GM18870 (cell line): ENCODE data around the gene EDARADD.
"Not testable (repeated sequence)": the region's sequence is repeated elsewhere in the genome, so short reads cannot be mapped to it uniquely, and the experiment has no call there.

Experiments used
- ATAC-seq: cut with Tn5 transposase; IDR thresholded peaks from one replicate; pipeline ENCODE4 v1.9.1; 2021; ENCODE audit warnings: moderate library complexity; ENCODE audit not compliant: unreplicated experiment

The EDARADD gene

GRCh38 chr1:236484310-236484971, 90.4 kb downstream of the EDARADD start:
- ATAC-seq: no peak

- ATAC-seq: no peak
Observed at GRCh38 chr1:236486356-236487002, 92.4 kb downstream of the EDARADD start.

GRCh38 chr1:236489161-236489560, 95.1 kb downstream of the EDARADD start:
- not testable (repeated sequence) for ATAC-seq

- no peak for ATAC-seq
Observed at GRCh38 chr1:236489710-236490377, 95.8 kb downstream of the EDARADD start.

GRCh38 chr1:236491469-236492136, 97.5 kb downstream of the EDARADD start:
- no peak for ATAC-seq

GRCh38 chr1:236492378-236492777, 98.3 kb downstream of the EDARADD start:
- no peak for ATAC-seq

DNA sequence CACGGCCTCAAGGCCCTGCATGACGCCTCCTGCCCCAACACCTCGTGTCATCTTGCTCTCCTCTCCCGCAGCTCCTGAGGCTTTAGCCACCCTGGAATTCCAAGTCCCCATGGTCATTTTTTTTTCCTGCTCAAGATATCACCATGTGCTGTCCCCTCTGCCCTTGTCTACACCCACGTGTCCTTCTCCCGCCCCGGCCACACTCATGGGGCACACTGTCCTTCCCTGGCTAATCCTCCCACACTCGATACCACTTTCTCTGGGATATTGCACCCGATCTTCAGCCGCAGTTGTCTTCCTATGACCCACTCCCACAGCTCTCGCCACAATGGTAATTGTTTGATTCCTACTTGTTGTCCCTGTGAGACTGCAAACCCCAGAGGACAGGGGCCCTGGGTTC, 100.0 kb downstream of the EDARADD start:
- ATAC-seq: no peak

DNA sequence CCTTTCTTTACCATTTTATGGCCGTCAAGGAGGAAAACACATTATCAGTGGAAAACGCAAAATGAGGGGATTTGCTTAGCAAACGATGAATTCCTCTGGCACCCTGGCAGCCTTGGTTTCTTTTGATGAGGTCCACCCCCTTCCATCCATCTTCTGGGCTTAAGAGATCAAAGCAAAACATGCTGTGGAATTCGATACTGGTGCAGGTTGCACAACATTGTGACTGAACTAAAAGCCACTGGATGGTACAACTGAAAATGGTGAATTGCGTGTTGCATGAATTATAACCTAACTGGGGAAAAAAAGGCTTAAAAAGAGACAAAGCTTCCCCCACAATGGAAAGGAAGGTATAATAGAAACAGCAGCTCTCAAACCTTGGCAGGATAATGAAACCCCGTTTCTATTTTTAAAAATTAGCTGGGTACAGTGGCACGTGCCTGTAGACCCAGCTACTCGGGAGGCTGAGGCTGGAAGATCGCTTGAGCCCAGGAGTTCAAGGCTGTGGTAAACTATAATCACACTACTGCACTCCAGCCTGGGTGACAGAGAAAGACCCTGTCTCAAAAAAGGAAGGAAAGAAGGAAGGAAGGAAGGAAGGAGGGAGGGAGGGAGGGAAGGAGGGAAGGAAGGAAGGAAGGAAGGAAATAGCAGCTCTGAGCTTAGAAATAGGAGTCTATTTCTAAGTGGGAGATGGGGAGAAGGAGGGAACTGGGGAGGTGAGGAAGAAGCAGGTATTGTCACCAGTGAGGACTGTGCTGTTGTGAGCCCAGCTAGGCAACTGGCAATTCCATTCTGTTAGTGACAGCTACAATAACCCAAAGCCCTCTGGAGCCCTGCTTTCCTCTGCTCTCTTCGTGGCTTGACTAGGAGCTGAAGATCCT, 100.7 kb downstream of the EDARADD start:
- ATAC-seq: no peak

GRCh38 chr1:236495467-236496112, 101.5 kb downstream of the EDARADD start:
- no peak for ATAC-seq

DNA sequence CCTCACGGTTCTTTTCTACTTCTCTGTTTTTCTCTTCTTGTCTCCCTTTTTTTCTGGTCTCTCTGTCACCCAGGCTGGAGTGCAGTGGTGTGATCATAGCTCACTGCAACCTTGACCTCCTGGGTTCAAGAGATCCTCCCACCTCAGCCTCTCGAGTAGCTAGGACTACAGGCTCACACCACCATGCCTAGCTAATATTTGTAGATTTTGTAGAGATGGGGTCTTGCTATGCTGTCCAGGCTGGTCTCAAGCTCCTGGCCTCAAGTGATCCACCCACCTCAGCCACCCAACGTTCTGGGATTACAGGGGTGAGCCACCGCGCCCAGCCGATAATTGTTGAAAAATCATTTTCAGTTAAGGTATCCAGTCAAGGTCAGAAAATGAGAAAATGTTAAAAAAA, 103.8 kb downstream of the EDARADD start:
- no peak for ATAC-seq

DNA sequence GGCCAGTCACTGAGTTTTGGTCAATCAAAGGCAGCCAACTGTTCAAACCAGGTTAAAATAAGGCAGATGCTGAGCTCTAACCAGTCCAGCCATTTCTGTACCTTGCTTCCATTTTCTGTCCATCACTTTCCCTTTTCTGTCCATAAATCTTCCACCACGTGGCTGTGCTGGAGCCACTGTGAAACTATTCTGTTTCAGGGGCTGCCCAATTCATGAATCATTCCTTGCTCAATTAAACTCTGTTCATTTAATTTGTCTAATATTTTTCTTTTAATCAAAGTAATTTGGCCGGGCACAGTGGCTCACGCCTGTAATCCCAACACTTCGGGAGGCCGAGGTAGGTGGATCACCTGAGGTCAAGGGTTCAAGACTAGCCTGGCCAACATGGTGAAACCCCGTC, 107.0 kb downstream of the EDARADD start:
- no peak for ATAC-seq

DNA sequence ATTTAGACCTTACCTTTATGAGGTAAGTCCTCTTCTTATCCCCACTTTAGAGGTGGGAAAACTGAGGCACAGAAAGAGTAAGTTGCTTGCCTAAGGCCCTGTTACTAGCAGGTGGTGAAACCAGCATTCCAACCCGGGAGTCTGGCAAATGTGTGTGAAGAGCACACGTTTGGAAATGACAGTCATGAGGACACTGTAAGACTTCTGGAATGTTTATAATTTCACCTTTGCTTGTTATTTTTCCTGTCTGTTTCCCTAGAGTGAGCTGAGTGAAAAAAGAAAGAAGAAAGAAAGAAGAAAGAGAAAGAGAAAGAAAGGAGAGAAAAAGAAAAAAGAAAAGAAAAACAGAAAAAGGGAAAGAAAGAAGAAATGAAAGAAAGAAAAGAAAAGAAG, 108.5 kb downstream of the EDARADD start:
- ATAC-seq: no peak

DNA sequence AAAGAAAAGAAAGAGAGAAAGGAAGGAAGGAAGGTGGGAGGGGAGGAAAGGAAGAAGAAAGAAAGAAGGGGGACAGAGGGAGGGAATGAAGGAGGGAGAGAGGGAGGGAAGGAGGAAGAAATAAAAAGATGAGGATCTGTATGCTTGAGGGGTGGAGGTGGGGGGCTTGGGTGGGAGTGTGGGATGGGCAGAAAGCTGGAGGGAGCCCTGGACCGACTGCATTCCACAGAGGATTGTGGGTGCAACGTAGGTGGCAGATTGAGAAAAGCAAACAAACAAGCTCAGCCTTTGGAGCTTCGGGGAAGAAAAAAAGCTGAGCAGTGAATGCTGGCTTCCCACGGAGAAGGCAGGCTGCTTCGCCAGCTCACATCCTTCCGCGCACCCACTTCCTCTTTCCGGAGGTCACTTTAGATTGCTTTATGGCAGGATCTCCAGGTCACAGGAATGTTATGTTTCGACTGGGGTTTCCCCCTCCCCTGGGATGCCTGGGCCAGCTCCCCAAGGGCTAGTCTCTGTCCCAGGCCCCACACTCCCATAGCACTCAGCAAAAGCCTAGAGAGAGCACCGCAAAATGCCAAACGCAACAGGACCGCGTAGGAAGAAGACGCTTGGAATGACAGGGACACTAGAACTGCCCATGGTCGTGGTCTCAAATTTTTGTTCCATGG, 109.0 kb downstream of the EDARADD start:
- no peak for ATAC-seq

DNA sequence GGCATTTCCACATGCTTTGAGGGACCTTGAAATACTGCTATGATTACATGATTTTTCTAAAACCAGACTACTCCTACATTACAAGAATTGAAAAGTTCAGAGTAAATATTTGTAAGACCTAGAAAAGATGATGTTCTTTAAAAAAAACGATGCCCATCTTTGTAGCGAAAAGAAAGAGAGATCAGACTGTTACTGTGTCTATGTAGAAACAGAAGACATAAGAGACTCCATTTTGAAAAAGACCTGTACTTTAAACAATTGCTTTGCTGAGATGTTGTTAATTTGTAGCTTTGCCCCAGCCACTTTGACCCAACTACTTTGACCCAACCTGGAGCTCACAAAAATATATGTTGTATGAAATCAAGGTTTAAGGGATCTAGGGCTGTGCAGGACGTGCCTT, 110.3 kb downstream of the EDARADD start:
- ATAC-seq: not testable (repeated sequence)

GRCh38 chr1:236507022-236507700, 113.1 kb downstream of the EDARADD start:
- no peak for ATAC-seq

DNA sequence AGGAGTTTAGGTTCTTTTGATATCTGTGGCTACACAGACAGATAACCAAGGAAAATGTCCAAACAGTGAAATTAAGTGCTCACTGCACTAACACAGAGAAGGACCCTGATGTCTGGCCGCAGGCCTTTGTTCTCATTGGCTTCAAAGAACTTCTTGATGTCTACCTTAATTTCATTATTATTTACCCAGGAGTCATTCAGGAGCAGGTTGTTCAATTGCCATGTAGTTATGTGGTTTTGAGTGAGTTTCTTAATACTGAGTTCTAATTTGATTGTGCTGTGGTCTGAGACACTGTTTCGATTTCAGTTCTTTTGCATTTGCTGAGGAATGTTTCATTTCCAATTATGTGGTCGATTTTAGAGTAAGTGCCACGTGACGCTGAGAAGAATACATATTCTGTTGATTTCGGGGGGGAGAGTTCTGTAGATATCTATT, 114.5 kb downstream of the EDARADD start:
- peak; percentile 47 for ATAC-seq

DNA sequence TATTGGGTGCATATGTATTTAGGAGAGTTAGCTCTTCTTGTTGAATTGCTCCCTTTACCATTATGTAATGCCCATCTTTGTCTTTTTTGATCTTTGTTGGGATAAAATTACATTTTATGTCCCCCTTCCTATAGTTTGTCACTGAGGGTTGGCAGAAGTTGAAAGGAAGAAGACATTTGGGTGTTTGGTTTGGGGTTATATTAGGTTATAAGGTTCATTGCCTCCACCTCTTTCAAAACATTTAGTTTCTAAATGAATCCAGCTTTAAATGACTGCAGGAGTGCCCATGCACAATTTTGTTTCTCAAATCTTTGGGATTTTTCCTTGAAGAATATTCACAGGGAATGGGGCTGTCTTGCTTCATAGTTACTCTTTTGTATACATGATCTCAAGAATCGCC, 115.1 kb downstream of the EDARADD start:
- ATAC-seq: no peak

- no peak for ATAC-seq
Observed at GRCh38 chr1:236509647-236510401, 115.7 kb downstream of the EDARADD start.
